Activated CD4-positive, alpha-beta T cell treated with anti-CD3 and anti-CD28 coated beads, Interleukin-2, amount 10 ng/mL, durations not matched to agents 7 days and 5 days (primary cell): ENCODE measurements around the gene SUGCT. TPM values are rescaled to one million over a fixed set of nuclear protein-coding genes. Genes with fewer than 3 reads are reported as not detected.

ENCODE experiments used
- CTCF ChIA-PET: fragments of 350-600 bp; sonication (Branson Sonifier 250); formaldehyde crosslinking; loops from one replicate; lab custom pipeline; 2021; ENCODE audit warnings: antibody characterized with exemption; lab: Charles Lee
- POLR2A ChIA-PET: fragments of 350-600 bp; sonication (Branson Sonifier 250); formaldehyde crosslinking; loops from one replicate; lab custom pipeline; 2021; ENCODE audit warnings: antibody characterized with exemption; lab: Charles Lee
- DNase-seq: peaks from one replicate; pipeline ENCODE4 v3.0.0-alpha.2; 2020
- H3K27ac Mint-ChIP-seq: one replicate; pipeline ENCODE4 v1.8.0; 2021; ENCODE audit warnings: mild to moderate bottlenecking, moderate library complexity, mixed read lengths
- H3K27me3 Mint-ChIP-seq: one replicate; pipeline ENCODE4 v1.8.0; 2021; ENCODE audit warnings: mixed read lengths
- H3K36me3 Mint-ChIP-seq: one replicate; pipeline ENCODE4 v1.8.0; 2021; ENCODE audit warnings: low read depth, mixed read lengths
- H3K4me1 Mint-ChIP-seq: one replicate; pipeline ENCODE4 v1.8.0; 2021; ENCODE audit warnings: mixed read lengths
- H3K4me3 Mint-ChIP-seq: one replicate; pipeline ENCODE4 v1.8.0; 2021; ENCODE audit warnings: mild to moderate bottlenecking, moderate library complexity, mixed read lengths
- H3K9me3 Mint-ChIP-seq: one replicate; pipeline ENCODE4 v1.8.0; 2021; ENCODE audit warnings: mixed read lengths
- total RNA-seq, 2 experiments: library from RNA; stranded (reverse); gene quantifications; one replicate each; pipeline ENCODE4 v1.2.3, GENCODE V29; 2021

SUGCT gene
- total RNA-seq, 2 experiments from 2014 or later: not detected

- POLR2A ChIA-PET: no interaction called here
- no peak overlapping the region for H3K4me3 Mint-ChIP-seq
- CTCF ChIA-PET: no interaction called here
- no peaks in the 10 kb centered on the region for H3K9me3 Mint-ChIP-seq
- no peak for DNase-seq
- H3K27ac Mint-ChIP-seq: no peak overlapping the region
- H3K36me3 Mint-ChIP-seq: no peaks in the 10 kb centered on the region
- H3K4me1 Mint-ChIP-seq: no peaks in the 10 kb centered on the region
- no peaks in the 10 kb centered on the region for H3K27me3 Mint-ChIP-seq
These were observed 746.7 kb downstream of the SUGCT start for GRCh38 chr7:40881405-40881926.

- ChIA-PET POLR2A (no interaction called here), CTCF (no interaction called here)
- no peak overlapping the region for H3K4me3 Mint-ChIP-seq
These were observed 747.4 kb downstream of the SUGCT start for GRCh38 chr7:40882071-40882658.

GRCh38 chr7:40883826-40884225, 749.0 kb downstream of the SUGCT start:
- Mint-ChIP-seq H3K4me3 (no peak overlapping the region), H3K27me3 (no peaks in the 10 kb centered on the region), H3K27ac (no peak overlapping the region), H3K4me1 (no peaks in the 10 kb centered on the region), H3K36me3 (no peaks in the 10 kb centered on the region), H3K9me3 (no peaks in the 10 kb centered on the region)
- ChIA-PET POLR2A (no interaction called here), CTCF (no interaction called here)
- DNase-seq: no peak

More at GRCh38 chr7:40882071-40882658, 747.4 kb downstream of the SUGCT start:
- Mint-ChIP-seq H3K27ac (no peak overlapping the region), H3K36me3 (no peaks in the 10 kb centered on the region), H3K27me3 (no peaks in the 10 kb centered on the region), H3K9me3 (no peaks in the 10 kb centered on the region), H3K4me1 (no peaks in the 10 kb centered on the region)
- DNase-seq: no peak

GRCh38 chr7:40884241-40884640, 749.4 kb downstream of the SUGCT start:
- POLR2A ChIA-PET: no interaction called here

GRCh38 chr7:40885503-40885902, 750.7 kb downstream of the SUGCT start:
- Mint-ChIP-seq H3K27ac (no peak overlapping the region), H3K4me1 (no peaks in the 10 kb centered on the region), H3K27me3 (no peaks in the 10 kb centered on the region), H3K36me3 (no peaks in the 10 kb centered on the region), H3K4me3 (no peak overlapping the region), H3K9me3 (peaks cover 3% of the 10 kb centered on the region)
- CTCF ChIA-PET: no interaction called here
- no peak for DNase-seq
- POLR2A ChIA-PET: no interaction called here

More at GRCh38 chr7:40884241-40884640, 749.4 kb downstream of the SUGCT start:
- no peak for DNase-seq
- CTCF ChIA-PET: no interaction called here
- H3K4me1 Mint-ChIP-seq: no peaks in the 10 kb centered on the region
- H3K9me3 Mint-ChIP-seq: no peaks in the 10 kb centered on the region
- no peak overlapping the region for H3K27ac Mint-ChIP-seq
- no peak overlapping the region for H3K4me3 Mint-ChIP-seq
- H3K36me3 Mint-ChIP-seq: no peaks in the 10 kb centered on the region
- no peaks in the 10 kb centered on the region for H3K27me3 Mint-ChIP-seq

GRCh38 chr7:40887099-40887498, 752.3 kb downstream of the SUGCT start:
- no peak overlapping the region for H3K4me3 Mint-ChIP-seq
- H3K9me3 Mint-ChIP-seq: peaks cover 11% of the 10 kb centered on the region
- H3K27me3 Mint-ChIP-seq: no peaks in the 10 kb centered on the region
- H3K36me3 Mint-ChIP-seq: no peaks in the 10 kb centered on the region
- ChIA-PET POLR2A (no interaction called here), CTCF (interaction anchor here (0.9 kb wide), 1 partner anchor 9 kb away, joined by 3 read pairs; no protein-coding TSS in a partner anchor)
- no peaks in the 10 kb centered on the region for H3K4me1 Mint-ChIP-seq
- DNase-seq: no peak
- H3K27ac Mint-ChIP-seq: no peak overlapping the region

- H3K36me3 Mint-ChIP-seq: no peaks in the 10 kb centered on the region
- H3K4me1 Mint-ChIP-seq: no peaks in the 10 kb centered on the region
These were observed 753.7 kb downstream of the SUGCT start for GRCh38 chr7:40888499-40888898.

GRCh38 chr7:40889099-40889498, 754.3 kb downstream of the SUGCT start:
- ChIA-PET CTCF (no interaction called here), POLR2A (no interaction called here)
- H3K4me3 Mint-ChIP-seq: no peak overlapping the region
- no peaks in the 10 kb centered on the region for H3K4me1 Mint-ChIP-seq
- H3K36me3 Mint-ChIP-seq: no peaks in the 10 kb centered on the region
- peaks cover 13% of the 10 kb centered on the region for H3K9me3 Mint-ChIP-seq
- H3K27me3 Mint-ChIP-seq: no peaks in the 10 kb centered on the region
- H3K27ac Mint-ChIP-seq: no peak overlapping the region
- DNase-seq: no peak

More at GRCh38 chr7:40888499-40888898, 753.7 kb downstream of the SUGCT start:
- POLR2A ChIA-PET: no interaction called here
- peaks cover 13% of the 10 kb centered on the region for H3K9me3 Mint-ChIP-seq
- H3K4me3 Mint-ChIP-seq: no peak overlapping the region
- H3K27me3 Mint-ChIP-seq: no peaks in the 10 kb centered on the region
- CTCF ChIA-PET: interaction anchor here (0.6 kb wide), 1 partner anchor 38 kb away, joined by 3 read pairs; no protein-coding TSS in a partner anchor
- DNase-seq: no peak
- no peak overlapping the region for H3K27ac Mint-ChIP-seq

- H3K36me3 Mint-ChIP-seq: no peaks in the 10 kb centered on the region
- no peak overlapping the region for H3K27ac Mint-ChIP-seq
- ChIA-PET CTCF (no interaction called here), POLR2A (no interaction called here)
- peaks cover 13% of the 10 kb centered on the region for H3K9me3 Mint-ChIP-seq
- H3K27me3 Mint-ChIP-seq: no peaks in the 10 kb centered on the region
- DNase-seq: no peak
- H3K4me3 Mint-ChIP-seq: no peak overlapping the region
- H3K4me1 Mint-ChIP-seq: no peaks in the 10 kb centered on the region
These were observed 754.7 kb downstream of the SUGCT start for GRCh38 chr7:40889539-40889938.

- no peaks in the 10 kb centered on the region for H3K36me3 Mint-ChIP-seq
- ChIA-PET CTCF (no interaction called here), POLR2A (no interaction called here)
- H3K4me1 Mint-ChIP-seq: no peaks in the 10 kb centered on the region
- H3K9me3 Mint-ChIP-seq: peaks cover 15% of the 10 kb centered on the region
- no peak overlapping the region for H3K4me3 Mint-ChIP-seq
- H3K27ac Mint-ChIP-seq: no peak overlapping the region
- no peak for DNase-seq
- H3K27me3 Mint-ChIP-seq: no peaks in the 10 kb centered on the region
These were observed 755.4 kb downstream of the SUGCT start for GRCh38 chr7:40890088-40890692.

- POLR2A ChIA-PET: no interaction called here
- CTCF ChIA-PET: no interaction called here
- no peaks in the 10 kb centered on the region for H3K27me3 Mint-ChIP-seq
- no peak overlapping the region for H3K4me3 Mint-ChIP-seq
- no peaks in the 10 kb centered on the region for H3K4me1 Mint-ChIP-seq
- no peaks in the 10 kb centered on the region for H3K36me3 Mint-ChIP-seq
- DNase-seq: no peak
- H3K27ac Mint-ChIP-seq: no peak overlapping the region
- H3K9me3 Mint-ChIP-seq: peaks cover 15% of the 10 kb centered on the region
These were observed 756.4 kb downstream of the SUGCT start for GRCh38 chr7:40891232-40891631.

- no peak overlapping the region for H3K27ac Mint-ChIP-seq
- no peaks in the 10 kb centered on the region for H3K4me1 Mint-ChIP-seq
- CTCF ChIA-PET: no interaction called here
These were observed 764.3 kb downstream of the SUGCT start for GRCh38 chr7:40899151-40899550.

GRCh38 chr7:40899636-40900507, 765.1 kb downstream of the SUGCT start:
- H3K36me3 Mint-ChIP-seq: no peaks in the 10 kb centered on the region
- DNase-seq: no peak
- H3K4me1 Mint-ChIP-seq: no peaks in the 10 kb centered on the region
- no peaks in the 10 kb centered on the region for H3K27me3 Mint-ChIP-seq
- peaks cover 11% of the 10 kb centered on the region for H3K9me3 Mint-ChIP-seq
- ChIA-PET CTCF (interaction anchor here (0.6 kb wide), 1 partner anchor 574 kb away, joined by 3 read pairs; no protein-coding TSS in a partner anchor), POLR2A (no interaction called here)
- no peak overlapping the region for H3K27ac Mint-ChIP-seq
- no peak overlapping the region for H3K4me3 Mint-ChIP-seq

More at GRCh38 chr7:40899151-40899550, 764.3 kb downstream of the SUGCT start:
- Mint-ChIP-seq H3K4me3 (no peak overlapping the region), H3K36me3 (no peaks in the 10 kb centered on the region), H3K27me3 (no peaks in the 10 kb centered on the region), H3K9me3 (peaks cover 11% of the 10 kb centered on the region)
- POLR2A ChIA-PET: no interaction called here
- no peak for DNase-seq
